ENCODE results near the gene PLEKHA4. TPM values are rescaled to one million over a fixed set of nuclear protein-coding genes. Genes with fewer than 3 reads are reported as not detected.

PLEKHA4 gene
- total and polyA plus RNA-seq, 4 donors: 4.4 to 17.2 (median 6.3) TPM

- H3K27ac ChIP-seq (ENCODE audit: low read depth in 1 of 2, low read length in 2 of 2): no peak overlapping the region
- TF ChIP-seq, protein P1, sequence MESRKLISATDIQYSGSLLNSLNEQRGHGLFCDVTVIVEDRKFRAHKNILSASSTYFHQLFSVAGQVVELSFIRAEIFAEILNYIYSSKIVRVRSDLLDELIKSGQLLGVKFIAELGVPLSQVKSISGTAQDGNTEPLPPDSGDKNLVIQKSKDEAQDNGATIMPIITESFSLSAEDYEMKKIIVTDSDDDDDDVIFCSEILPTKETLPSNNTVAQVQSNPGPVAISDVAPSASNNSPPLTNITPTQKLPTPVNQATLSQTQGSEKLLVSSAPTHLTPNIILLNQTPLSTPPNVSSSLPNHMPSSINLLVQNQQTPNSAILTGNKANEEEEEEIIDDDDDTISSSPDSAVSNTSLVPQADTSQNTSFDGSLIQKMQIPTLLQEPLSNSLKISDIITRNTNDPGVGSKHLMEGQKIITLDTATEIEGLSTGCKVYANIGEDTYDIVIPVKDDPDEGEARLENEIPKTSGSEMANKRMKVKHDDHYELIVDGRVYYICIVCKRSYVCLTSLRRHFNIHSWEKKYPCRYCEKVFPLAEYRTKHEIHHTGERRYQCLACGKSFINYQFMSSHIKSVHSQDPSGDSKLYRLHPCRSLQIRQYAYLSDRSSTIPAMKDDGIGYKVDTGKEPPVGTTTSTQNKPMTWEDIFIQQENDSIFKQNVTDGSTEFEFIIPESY (IDR thresholded peaks at IDR 0.05): no peak
- TF ChIP-seq TAF1 (conservative IDR thresholded peaks at IDR 0.05) (no peak), JUND (IDR thresholded peaks at IDR 0.05) (no peak), RAD21 (IDR thresholded peaks at IDR 0.05) (no peak), EGR1 (IDR thresholded peaks at IDR 0.05; ENCODE audit: low read depth in 2 of 2) (no peak), FOXA1 (IDR thresholded peaks at IDR 0.05) (no peak), NR2F2 (IDR thresholded peaks at IDR 0.05) (no peak), HNF4A (conservative IDR thresholded peaks at IDR 0.05) (no peak), GABPA (IDR thresholded peaks at IDR 0.05 in 1 of 2, conservative IDR thresholded peaks at IDR 0.05 in 1 of 2) (no peak), REST (IDR thresholded peaks at IDR 0.05) (no peak), YY1 (IDR thresholded peaks at IDR 0.05) (no peak), HNF4G (IDR thresholded peaks at IDR 0.05) (no peak), MAX (IDR thresholded peaks at IDR 0.05) (no peak)
- TF ChIP-seq, protein P2, sequence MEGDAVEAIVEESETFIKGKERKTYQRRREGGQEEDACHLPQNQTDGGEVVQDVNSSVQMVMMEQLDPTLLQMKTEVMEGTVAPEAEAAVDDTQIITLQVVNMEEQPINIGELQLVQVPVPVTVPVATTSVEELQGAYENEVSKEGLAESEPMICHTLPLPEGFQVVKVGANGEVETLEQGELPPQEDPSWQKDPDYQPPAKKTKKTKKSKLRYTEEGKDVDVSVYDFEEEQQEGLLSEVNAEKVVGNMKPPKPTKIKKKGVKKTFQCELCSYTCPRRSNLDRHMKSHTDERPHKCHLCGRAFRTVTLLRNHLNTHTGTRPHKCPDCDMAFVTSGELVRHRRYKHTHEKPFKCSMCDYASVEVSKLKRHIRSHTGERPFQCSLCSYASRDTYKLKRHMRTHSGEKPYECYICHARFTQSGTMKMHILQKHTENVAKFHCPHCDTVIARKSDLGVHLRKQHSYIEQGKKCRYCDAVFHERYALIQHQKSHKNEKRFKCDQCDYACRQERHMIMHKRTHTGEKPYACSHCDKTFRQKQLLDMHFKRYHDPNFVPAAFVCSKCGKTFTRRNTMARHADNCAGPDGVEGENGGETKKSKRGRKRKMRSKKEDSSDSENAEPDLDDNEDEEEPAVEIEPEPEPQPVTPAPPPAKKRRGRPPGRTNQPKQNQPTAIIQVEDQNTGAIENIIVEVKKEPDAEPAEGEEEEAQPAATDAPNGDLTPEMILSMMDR (IDR thresholded peaks at IDR 0.05; ENCODE audit: low read depth, low read length, missing input control): no peak
- TF ChIP-seq, protein P3, sequence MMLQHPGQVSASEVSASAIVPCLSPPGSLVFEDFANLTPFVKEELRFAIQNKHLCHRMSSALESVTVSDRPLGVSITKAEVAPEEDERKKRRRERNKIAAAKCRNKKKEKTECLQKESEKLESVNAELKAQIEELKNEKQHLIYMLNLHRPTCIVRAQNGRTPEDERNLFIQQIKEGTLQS (IDR thresholded peaks at IDR 0.05): no peak
- no peaks in the 10 kb centered on the region for H3K27me3 ChIP-seq (ENCODE audit: control insufficient read depth in 4 of 4, insufficient read depth in 4 of 4, low read length in 3 of 4)
- no peak for DNase-seq (ENCODE audit: low spot score)
- WGBS: 98% methylated on average over 2 of the region's 2 CpGs
- H3K9ac ChIP-seq (ENCODE audit: low read depth in 1 of 2, low read length in 2 of 2): no peak overlapping the region
- peaks cover 0 to 11% (median 4%) of the 10 kb centered on the region in 4 donors for H3K36me3 ChIP-seq (ENCODE audit: control insufficient read depth in 4 of 4, insufficient read depth in 3 of 4, low read depth in 1 of 4, low read length in 3 of 4)
- no peak overlapping the region for H3K4me3 ChIP-seq (ENCODE audit: low read depth in 1 of 3, low read length in 3 of 3)
- H3K4me1 ChIP-seq (ENCODE audit: control insufficient read depth in 4 of 4, insufficient read depth in 4 of 4, low read length in 3 of 4): peaks cover 7 to 35% (median 27%) of the 10 kb centered on the region in 4 donors
- H3K9me3 ChIP-seq (ENCODE audit: control insufficient read depth in 4 of 4, low read length in 3 of 4): no peaks in the 10 kb centered on the region
Observed at GRCh38 chr19:48822514-48822913, 45.9 kb downstream of the PLEKHA4 start.

DNA sequence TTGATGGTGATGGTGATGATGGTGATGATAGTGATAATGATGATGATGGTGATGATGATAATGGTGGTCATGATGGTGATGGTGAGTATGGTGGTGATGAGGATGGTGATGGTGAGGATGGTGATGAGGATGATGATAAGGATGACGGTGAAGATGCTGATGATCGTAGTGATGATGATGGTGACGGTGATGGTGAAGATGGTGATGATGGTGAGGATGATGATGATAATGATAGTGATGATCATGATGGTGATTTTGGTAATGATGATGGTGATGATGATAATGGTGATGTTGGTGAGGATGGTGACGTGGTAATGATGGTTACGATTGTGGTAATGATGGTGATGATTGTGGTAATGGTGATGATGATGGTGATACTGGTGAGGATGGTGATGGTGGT lies 46.8 kb downstream of the PLEKHA4 start:
- no peak overlapping the region for H3K4me3 ChIP-seq (ENCODE audit: low read depth in 1 of 3, low read length in 3 of 3)
- H3K9ac ChIP-seq (ENCODE audit: low read depth in 1 of 2, low read length in 2 of 2): no peak overlapping the region
- no peaks in the 10 kb centered on the region for H3K9me3 ChIP-seq (ENCODE audit: control insufficient read depth in 4 of 4, low read length in 3 of 4)
- TF ChIP-seq, protein P3 (IDR thresholded peaks at IDR 0.05): no peak
- TF ChIP-seq REST (IDR thresholded peaks at IDR 0.05) (no peak), SP1 (IDR thresholded peaks at IDR 0.05) (no peak)
- no peak overlapping the region for H3K27ac ChIP-seq (ENCODE audit: low read depth in 1 of 2, low read length in 2 of 2)
- 92% methylated on average over 5 of the region's 5 CpGs for WGBS
- peaks cover 0 to 11% (median 4%) of the 10 kb centered on the region in 4 donors for H3K36me3 ChIP-seq (ENCODE audit: control insufficient read depth in 4 of 4, insufficient read depth in 3 of 4, low read depth in 1 of 4, low read length in 3 of 4)
- no peaks in the 10 kb centered on the region for H3K27me3 ChIP-seq (ENCODE audit: control insufficient read depth in 4 of 4, insufficient read depth in 4 of 4, low read length in 3 of 4)
- peaks cover 5 to 28% (median 21%) of the 10 kb centered on the region in 4 donors for H3K4me1 ChIP-seq (ENCODE audit: control insufficient read depth in 4 of 4, insufficient read depth in 4 of 4, low read length in 3 of 4)
- DNase-seq (ENCODE audit: low spot score): no peak

Measured in liver (tissue), 9 donors.